ENCODE measurements around the gene DPM1.

DPM1 gene

DNA sequence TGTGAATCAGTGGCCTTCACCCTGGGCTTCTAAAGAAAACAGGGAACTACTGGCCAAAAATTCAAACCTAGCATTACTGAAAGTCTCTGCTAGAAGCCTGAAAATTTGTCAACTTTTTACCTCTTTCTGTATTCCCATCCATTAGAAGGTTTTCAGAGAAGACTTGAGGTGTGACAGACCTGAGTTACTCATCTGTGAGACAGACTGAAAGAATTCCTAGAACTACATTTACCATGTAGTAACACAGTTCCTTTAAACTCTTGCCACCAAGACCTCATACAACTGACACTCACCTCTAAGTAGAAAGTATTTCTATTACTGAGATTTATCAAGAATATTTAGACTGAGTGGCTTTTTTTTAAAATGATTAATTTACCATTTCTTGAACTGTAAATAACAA, 4.5 kb downstream of the DPM1 start:
- Histone ChIP-seq H3K4me3 (ENCODE audit: extremely low read depth, insufficient read depth, low read length, poor library complexity, severe bottlenecking) (no peak overlapping the region), H3K9me3 (ENCODE audit: control insufficient read depth, low read length) (no peaks in the 10 kb centered on the region), H3K4me1 (ENCODE audit: control insufficient read depth, insufficient read depth, low read length, poor library complexity, severe bottlenecking) (no peaks in the 10 kb centered on the region), H3K36me3 (ENCODE audit: control insufficient read depth, insufficient read depth, low read length) (peaks cover 54% of the 10 kb centered on the region), H3K27ac (ENCODE audit: low read depth, low read length, severe bottlenecking) (no peak overlapping the region)

DNA sequence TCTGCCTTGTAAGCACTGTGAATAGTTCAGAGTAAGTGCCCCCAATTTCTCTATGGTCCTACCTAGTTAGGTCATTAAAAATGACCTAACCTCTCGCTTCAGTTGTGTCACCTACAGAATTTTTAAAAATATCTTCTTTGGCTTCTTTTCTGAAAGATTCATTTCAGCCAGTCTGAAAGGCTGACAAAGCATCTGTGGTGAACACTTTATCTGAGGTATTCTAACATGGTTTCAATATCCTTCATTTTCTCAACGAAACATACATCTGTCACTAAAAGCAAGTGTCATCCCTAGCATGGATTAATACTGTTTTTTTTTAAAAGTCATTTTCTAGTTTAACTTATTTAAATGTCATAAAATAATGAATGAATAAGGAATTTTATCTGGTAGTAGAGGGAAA, 5.1 kb downstream of the DPM1 start:
- Histone ChIP-seq H3K36me3 (ENCODE audit: control insufficient read depth, insufficient read depth, low read length) (peaks cover 60% of the 10 kb centered on the region), H3K9me3 (ENCODE audit: control insufficient read depth, low read length) (no peaks in the 10 kb centered on the region), H3K4me1 (ENCODE audit: control insufficient read depth, insufficient read depth, low read length, poor library complexity, severe bottlenecking) (no peaks in the 10 kb centered on the region), H3K27ac (ENCODE audit: low read depth, low read length, severe bottlenecking) (no peak overlapping the region), H3K4me3 (ENCODE audit: extremely low read depth, insufficient read depth, low read length, poor library complexity, severe bottlenecking) (no peak overlapping the region)
- 100% methylated on average over 1 to 2 of the region's 2 CpGs for whole genome bisulfite sequencing, 2 experiments (ENCODE audit: insufficient coverage in 2 of 2)

DNA sequence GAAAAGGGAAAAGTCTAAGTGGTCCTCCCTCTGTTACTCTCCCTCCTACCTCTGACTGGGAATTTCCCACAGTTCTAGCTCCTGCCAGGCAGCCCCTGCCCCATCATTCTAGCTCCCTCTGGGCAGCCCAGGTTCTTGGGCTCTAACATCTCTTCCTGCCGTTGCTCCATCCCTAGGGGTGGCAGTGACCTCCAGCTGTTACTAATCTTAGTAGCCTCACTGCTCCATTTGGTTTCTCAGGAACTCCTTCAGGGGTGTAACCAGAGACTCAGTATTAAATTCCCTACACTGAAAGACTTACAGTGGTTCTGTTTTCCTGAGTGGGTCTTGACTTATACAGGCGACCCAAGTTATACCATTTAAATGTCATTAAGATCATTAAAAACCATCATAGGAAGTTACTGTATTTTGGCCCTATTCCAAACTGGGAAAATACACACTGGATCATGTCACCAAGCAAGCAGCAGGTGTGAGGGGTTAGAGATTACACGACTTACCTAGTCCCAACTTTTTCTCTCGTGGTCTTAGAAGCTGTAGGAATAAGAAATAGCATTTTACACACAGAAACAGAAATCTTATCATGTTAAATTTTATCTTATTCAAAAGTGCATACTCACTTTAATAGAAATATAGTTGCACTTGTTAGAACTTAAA, 10.1 kb downstream of the DPM1 start:
- no peak overlapping the region for H3K4me3 ChIP-seq (ENCODE audit: extremely low read depth, insufficient read depth, low read length, poor library complexity, severe bottlenecking)
- 100% methylated on average over 2 of the region's 4 CpGs; no CpG with 5 or more reads in 1 of the 2 experiments for WGBS, 2 experiments (ENCODE audit: insufficient coverage in 2 of 2)
- H3K9me3 ChIP-seq (ENCODE audit: control insufficient read depth, low read length), result no peaks in the 10 kb centered on the region
- no peaks in the 10 kb centered on the region for H3K4me1 ChIP-seq (ENCODE audit: control insufficient read depth, insufficient read depth, low read length, poor library complexity, severe bottlenecking)
- peaks cover 86% of the 10 kb centered on the region for H3K36me3 ChIP-seq (ENCODE audit: control insufficient read depth, insufficient read depth, low read length)
- no peak overlapping the region for H3K27ac ChIP-seq (ENCODE audit: low read depth, low read length, severe bottlenecking)

- Histone ChIP-seq H3K27ac (ENCODE audit: low read depth, low read length, severe bottlenecking) (no peak overlapping the region), H3K4me3 (ENCODE audit: extremely low read depth, insufficient read depth, low read length, poor library complexity, severe bottlenecking) (no peak overlapping the region), H3K36me3 (ENCODE audit: control insufficient read depth, insufficient read depth, low read length) (peaks cover 83% of the 10 kb centered on the region), H3K4me1 (ENCODE audit: control insufficient read depth, insufficient read depth, low read length, poor library complexity, severe bottlenecking) (no peaks in the 10 kb centered on the region), H3K9me3 (ENCODE audit: control insufficient read depth, low read length) (no peaks in the 10 kb centered on the region)
- WGBS, 2 experiments (ENCODE audit: insufficient coverage in 2 of 2), result 92 to 100% methylated on average over 5 to 7 of the region's 7 CpGs
Observed at GRCh38 chr20:50943069-50943468, 15.3 kb downstream of the DPM1 start.

GRCh38 chr20:50933589-50933988, 24.7 kb downstream of the DPM1 start:
- H3K4me3 ChIP-seq (ENCODE audit: extremely low read depth, insufficient read depth, low read length, poor library complexity, severe bottlenecking), result no peak overlapping the region
- H3K9me3 ChIP-seq (ENCODE audit: control insufficient read depth, low read length), result no peaks in the 10 kb centered on the region
- H3K36me3 ChIP-seq (ENCODE audit: control insufficient read depth, insufficient read depth, low read length), result peaks cover 47% of the 10 kb centered on the region
- H3K4me1 ChIP-seq (ENCODE audit: control insufficient read depth, insufficient read depth, low read length, poor library complexity, severe bottlenecking), result peaks cover under 1% of the 10 kb centered on the region
- 100% methylated on average over 1 of the region's 1 CpG for whole genome bisulfite sequencing, 2 experiments (ENCODE audit: insufficient coverage in 2 of 2)
- no peak overlapping the region for H3K27ac ChIP-seq (ENCODE audit: low read depth, low read length, severe bottlenecking)

DNA sequence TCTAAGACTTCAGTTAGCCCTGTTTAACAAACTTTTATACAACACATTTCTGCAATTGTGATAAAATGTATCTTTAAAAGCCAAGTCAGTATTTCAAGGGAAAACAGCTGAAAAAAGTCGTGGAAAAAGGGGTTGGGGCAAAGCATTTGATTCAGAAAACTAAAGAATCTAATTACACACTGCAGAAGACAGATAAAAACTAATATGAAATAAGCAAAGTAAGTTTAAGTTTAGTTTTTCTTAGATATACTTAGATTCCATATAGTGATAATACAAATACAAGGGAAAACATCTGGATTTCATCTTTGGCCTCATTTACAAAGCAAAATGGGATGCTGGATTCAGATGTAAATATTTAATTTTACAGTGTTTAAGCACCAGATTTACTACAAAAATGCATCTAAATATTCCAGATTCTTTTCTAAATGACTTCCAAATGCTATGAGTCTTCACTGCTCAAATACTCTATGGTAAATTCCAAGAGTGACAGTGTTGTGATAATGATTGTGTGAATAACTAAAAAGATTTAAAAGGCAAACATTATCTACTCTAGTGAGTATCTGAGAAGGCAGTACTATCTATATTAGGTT, 25.5 kb downstream of the DPM1 start:
- H3K9me3 ChIP-seq (ENCODE audit: control insufficient read depth, low read length), result no peaks in the 10 kb centered on the region
- H3K4me1 ChIP-seq (ENCODE audit: control insufficient read depth, insufficient read depth, low read length, poor library complexity, severe bottlenecking), result peaks cover 4% of the 10 kb centered on the region
- H3K4me3 ChIP-seq (ENCODE audit: extremely low read depth, insufficient read depth, low read length, poor library complexity, severe bottlenecking), result no peak overlapping the region
- no peak overlapping the region for H3K27ac ChIP-seq (ENCODE audit: low read depth, low read length, severe bottlenecking)
- H3K36me3 ChIP-seq (ENCODE audit: control insufficient read depth, insufficient read depth, low read length), result peaks cover 52% of the 10 kb centered on the region
- no CpG with 5 or more reads among the region's 1 CpG for WGBS, 2 experiments (ENCODE audit: insufficient coverage in 2 of 2)

DNA sequence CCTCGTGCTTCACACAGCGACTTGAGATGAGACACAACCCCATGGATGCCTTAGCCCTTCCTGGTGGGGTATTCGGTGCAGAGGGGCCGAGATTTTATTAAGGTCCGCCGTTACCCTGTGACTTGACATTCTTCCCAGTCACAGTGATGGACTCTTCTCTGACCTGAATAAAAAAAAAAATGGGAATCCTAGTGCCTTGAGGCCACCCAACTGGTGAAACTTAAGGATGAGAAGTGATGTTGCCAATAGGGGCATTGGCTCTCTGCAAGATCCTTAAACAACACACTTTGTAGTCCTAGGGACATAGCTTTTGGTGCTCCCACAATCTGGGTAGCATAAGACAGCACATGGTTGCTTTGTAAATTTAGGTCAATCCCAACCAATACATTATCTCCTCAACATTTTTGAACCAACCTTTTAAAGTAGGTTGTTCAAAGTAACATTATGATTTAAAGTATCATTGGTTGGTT, 26.3 kb downstream of the DPM1 start:
- Histone ChIP-seq H3K4me3 (ENCODE audit: extremely low read depth, insufficient read depth, low read length, poor library complexity, severe bottlenecking) (peak overlapping the region; percentile 39), H3K4me1 (ENCODE audit: control insufficient read depth, insufficient read depth, low read length, poor library complexity, severe bottlenecking) (peaks cover 4% of the 10 kb centered on the region), H3K9me3 (ENCODE audit: control insufficient read depth, low read length) (no peaks in the 10 kb centered on the region), H3K27ac (ENCODE audit: low read depth, low read length, severe bottlenecking) (peak overlapping the region; percentile 98), H3K36me3 (ENCODE audit: control insufficient read depth, insufficient read depth, low read length) (peaks cover 51% of the 10 kb centered on the region)
- 64 to 81% methylated on average over 2 to 6 of the region's 6 CpGs for WGBS, 2 experiments (ENCODE audit: insufficient coverage in 2 of 2)

- Histone ChIP-seq H3K4me3 (ENCODE audit: extremely low read depth, insufficient read depth, low read length, poor library complexity, severe bottlenecking) (peak within 1 kb of the TSS; percentile 71), H3K27ac (ENCODE audit: low read depth, low read length, severe bottlenecking) (peak within 1 kb of the TSS; percentile 98), H3K36me3 (ENCODE audit: control insufficient read depth, insufficient read depth, low read length) (peaks cover 48% of the 10 kb centered on the region), H3K4me1 (ENCODE audit: control insufficient read depth, insufficient read depth, low read length, poor library complexity, severe bottlenecking) (peaks cover 4% of the 10 kb centered on the region), H3K9me3 (ENCODE audit: control insufficient read depth, low read length) (no peaks in the 10 kb centered on the region)
- 9 to 17% methylated on average over 39 to 50 of the region's 58 CpGs for WGBS, 2 experiments (ENCODE audit: insufficient coverage in 2 of 2)
Observed at GRCh38 chr20:50931306-50932015, 26.9 kb downstream of the DPM1 start, which contains the start of gene ADNP. Gene ADNP, minus strand, starts transcription at chr20:50931437. Its CDS starts 27,441 bp downstream, at chr20:50903996.

- Histone ChIP-seq H3K9me3 (ENCODE audit: control insufficient read depth, low read length) (no peaks in the 10 kb centered on the region), H3K4me1 (ENCODE audit: control insufficient read depth, insufficient read depth, low read length, poor library complexity, severe bottlenecking) (peaks cover 4% of the 10 kb centered on the region), H3K27ac (ENCODE audit: low read depth, low read length, severe bottlenecking) (peak overlapping the region; percentile 98), H3K36me3 (ENCODE audit: control insufficient read depth, insufficient read depth, low read length) (peaks cover 47% of the 10 kb centered on the region), H3K4me3 (ENCODE audit: extremely low read depth, insufficient read depth, low read length, poor library complexity, severe bottlenecking) (peak overlapping the region; percentile 39)
- WGBS, 2 experiments (ENCODE audit: insufficient coverage in 2 of 2), result 0% methylated on average over 18 of the region's 45 CpGs; no CpG with 5 or more reads in 1 of the 2 experiments
Observed at GRCh38 chr20:50930976-50931305, 27.4 kb downstream of the DPM1 start.

- WGBS, 2 experiments (ENCODE audit: insufficient coverage in 2 of 2), result 0% methylated on average over 13 to 58 of the region's 79 CpGs
- H3K36me3 ChIP-seq (ENCODE audit: control insufficient read depth, insufficient read depth, low read length), result peaks cover 47% of the 10 kb centered on the region
- H3K4me3 ChIP-seq (ENCODE audit: extremely low read depth, insufficient read depth, low read length, poor library complexity, severe bottlenecking), result peak overlapping the region; percentile 71
- H3K27ac ChIP-seq (ENCODE audit: low read depth, low read length, severe bottlenecking), result peak overlapping the region; percentile 74
- H3K9me3 ChIP-seq (ENCODE audit: control insufficient read depth, low read length), result no peaks in the 10 kb centered on the region
- peaks cover 4% of the 10 kb centered on the region for H3K4me1 ChIP-seq (ENCODE audit: control insufficient read depth, insufficient read depth, low read length, poor library complexity, severe bottlenecking)
Observed at GRCh38 chr20:50930139-50930975, 28.0 kb downstream of the DPM1 start.

Measured in mesodermal cell (in vitro differentiated cells).